Activated naive CD8-positive, alpha-beta T cell treated with anti-CD3 and anti-CD28 coated beads for 36 hours (primary cell): Measurements from ENCODE around the gene MAP1B. TPM values are rescaled to one million over a fixed set of nuclear protein-coding genes. Genes with fewer than 3 reads are reported as not detected.

ENCODE experiments used
- DNase-seq: peaks from one replicate; pipeline ENCODE4 v3.0.0; 2021
- H3K27ac Mint-ChIP-seq: one replicate; pipeline ENCODE4 v1.8.0; 2022; ENCODE audit warnings: mild to moderate bottlenecking, moderate library complexity, mixed read lengths
- H3K27me3 Mint-ChIP-seq: one replicate; pipeline ENCODE4 v1.8.0; 2022; ENCODE audit warnings: mild to moderate bottlenecking, mixed read lengths
- H3K36me3 Mint-ChIP-seq: one replicate; pipeline ENCODE4 v1.8.0; 2021; ENCODE audit warnings: mild to moderate bottlenecking, mixed read lengths
- H3K4me1 Mint-ChIP-seq: one replicate; pipeline ENCODE4 v1.8.0; 2021; ENCODE audit warnings: mixed read lengths
- H3K4me3 Mint-ChIP-seq: one replicate; pipeline ENCODE4 v1.8.0; 2022; ENCODE audit warnings: mild to moderate bottlenecking, moderate library complexity, mixed read lengths
- H3K9me3 Mint-ChIP-seq: one replicate; pipeline ENCODE4 v1.8.0; 2022; ENCODE audit warnings: mixed read lengths
- total RNA-seq, 2 experiments: library from RNA; stranded (reverse); gene quantifications; one replicate each; pipeline ENCODE4 v1.2.3, GENCODE V29; 2021

MAP1B gene
- under 1 TPM; 0.10 to 0.27 TPM for total RNA-seq

- Mint-ChIP-seq H3K9me3 (no peaks in the 10 kb centered on the region), H3K4me3 (peak within 1 kb of the TSS; percentile 61), H3K27me3 (peaks cover 72% of the 10 kb centered on the region), H3K4me1 (peaks cover 4% of the 10 kb centered on the region), H3K27ac (no peak within 1 kb of the TSS), H3K36me3 (no peaks in the 10 kb centered on the region)
- DNase-seq: peak; percentile 1
These were observed at the start of gene MAP1B for GRCh38 chr5:72107131-72107900. MAP1B (plus strand) TSS chr5:72107475; CDS start chr5:72107532, 57 bp downstream.

- Mint-ChIP-seq H3K9me3 (no peaks in the 10 kb centered on the region), H3K27ac (no peak overlapping the region), H3K36me3 (no peaks in the 10 kb centered on the region), H3K4me1 (no peaks in the 10 kb centered on the region), H3K27me3 (peaks cover 8% of the 10 kb centered on the region), H3K4me3 (no peak overlapping the region)
- no peak for DNase-seq
These were observed 49.5 kb upstream of the MAP1B start for GRCh38 chr5:72057816-72058215.

DNA sequence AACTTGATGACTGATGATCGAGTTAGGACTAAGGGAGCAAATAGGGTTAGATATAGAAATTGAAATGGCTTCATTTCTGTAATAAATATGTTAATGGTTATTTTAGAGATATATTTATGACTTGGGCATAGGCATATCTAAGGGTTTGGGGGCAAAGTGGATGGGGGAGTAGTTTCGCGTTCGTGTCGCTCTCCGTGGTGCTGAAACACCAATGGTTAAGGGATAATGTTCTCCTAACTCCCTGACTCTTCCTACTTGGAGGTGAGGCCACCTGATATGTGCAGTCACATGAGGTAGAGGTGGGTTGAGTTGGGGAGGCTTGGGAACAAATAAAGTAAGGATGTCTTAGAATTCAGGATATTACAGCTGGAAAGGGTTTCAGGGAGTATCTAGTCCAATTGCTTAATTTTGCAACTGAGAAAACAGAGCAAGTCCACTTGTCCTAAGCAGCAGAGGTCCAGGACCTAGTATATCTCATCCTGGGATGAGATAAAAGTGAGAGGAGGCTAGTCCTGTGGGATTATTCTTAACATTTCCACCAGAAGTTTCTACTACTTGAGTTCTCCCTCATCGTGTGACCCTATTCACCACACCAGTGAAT is 44.0 kb upstream of the MAP1B start:
- H3K27me3 Mint-ChIP-seq: peaks cover 14% of the 10 kb centered on the region
- H3K27ac Mint-ChIP-seq: no peak overlapping the region
- H3K4me3 Mint-ChIP-seq: no peak overlapping the region
- H3K36me3 Mint-ChIP-seq: no peaks in the 10 kb centered on the region
- H3K4me1 Mint-ChIP-seq: no peaks in the 10 kb centered on the region
- DNase-seq: peak; percentile 3
- no peaks in the 10 kb centered on the region for H3K9me3 Mint-ChIP-seq

DNA sequence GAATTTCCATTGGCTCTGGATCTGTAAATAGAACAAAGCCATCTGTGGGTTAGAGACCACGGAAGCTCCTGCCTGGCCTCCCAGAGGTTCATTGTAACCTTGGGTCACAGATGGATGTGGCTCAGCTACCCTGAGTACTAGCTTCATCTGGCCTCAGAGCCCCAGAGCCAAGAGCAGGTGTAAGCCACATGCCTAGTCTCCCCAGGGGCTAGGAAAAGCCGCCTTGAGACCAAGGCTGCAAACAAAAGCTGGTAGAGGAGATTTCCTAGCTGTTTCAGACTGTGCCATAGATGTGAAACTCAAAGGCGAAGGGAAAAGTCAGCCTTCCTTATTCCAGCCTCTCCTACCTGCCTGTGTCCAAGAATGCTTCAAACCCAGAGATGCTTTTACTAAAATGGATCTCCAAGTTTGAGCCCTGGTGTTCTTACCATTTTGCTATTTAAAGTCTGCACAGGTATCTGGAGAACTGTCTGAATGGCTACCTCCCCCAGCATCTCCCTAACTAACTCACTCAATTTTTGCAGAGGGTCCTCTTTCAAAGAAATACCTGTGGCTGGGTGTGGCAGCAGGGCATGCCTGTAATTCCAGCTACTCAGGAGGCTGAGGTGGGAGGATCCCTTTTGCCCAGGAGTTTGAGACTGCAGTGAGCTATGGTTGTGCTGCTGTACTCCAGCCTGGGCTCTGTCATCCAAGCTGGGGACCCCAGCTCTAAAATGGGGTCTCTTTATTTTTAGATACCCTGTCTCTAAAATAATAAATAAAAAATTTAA is 42.3 kb upstream of the MAP1B start:
- H3K27ac Mint-ChIP-seq: no peak overlapping the region
- peaks cover 9% of the 10 kb centered on the region for H3K27me3 Mint-ChIP-seq
- H3K9me3 Mint-ChIP-seq: no peaks in the 10 kb centered on the region
- H3K36me3 Mint-ChIP-seq: no peaks in the 10 kb centered on the region
- no peaks in the 10 kb centered on the region for H3K4me1 Mint-ChIP-seq
- no peak overlapping the region for H3K4me3 Mint-ChIP-seq
- DNase-seq: no peak

GRCh38 chr5:72065751-72066255 is 41.5 kb upstream of the MAP1B start:
- Mint-ChIP-seq H3K4me3 (no peak overlapping the region), H3K27me3 (peaks cover 13% of the 10 kb centered on the region), H3K9me3 (no peaks in the 10 kb centered on the region), H3K36me3 (no peaks in the 10 kb centered on the region), H3K4me1 (no peaks in the 10 kb centered on the region), H3K27ac (no peak overlapping the region)
- DNase-seq: no peak

DNA sequence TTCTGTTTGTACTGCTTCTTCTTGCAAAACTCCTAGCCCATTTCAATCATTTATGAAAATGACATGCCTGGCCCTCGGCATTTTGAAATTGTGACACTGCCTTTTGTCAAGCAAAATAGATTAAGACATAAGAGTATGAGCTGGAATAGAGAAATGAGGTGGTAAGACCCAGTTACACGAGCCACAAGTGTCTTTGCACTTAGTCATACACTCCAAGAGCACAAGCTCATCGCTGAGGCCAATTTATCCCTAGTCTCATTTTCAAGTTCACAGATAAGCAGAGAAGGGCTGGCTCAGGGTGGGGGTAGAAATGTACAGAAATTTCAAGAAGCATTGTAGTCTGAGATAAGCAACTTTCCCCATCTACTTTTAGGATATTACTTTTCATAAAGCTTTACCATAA is 40.6 kb upstream of the MAP1B start:
- Mint-ChIP-seq H3K27me3 (peaks cover 13% of the 10 kb centered on the region), H3K4me3 (no peak overlapping the region)
- DNase-seq: no peak

DNA sequence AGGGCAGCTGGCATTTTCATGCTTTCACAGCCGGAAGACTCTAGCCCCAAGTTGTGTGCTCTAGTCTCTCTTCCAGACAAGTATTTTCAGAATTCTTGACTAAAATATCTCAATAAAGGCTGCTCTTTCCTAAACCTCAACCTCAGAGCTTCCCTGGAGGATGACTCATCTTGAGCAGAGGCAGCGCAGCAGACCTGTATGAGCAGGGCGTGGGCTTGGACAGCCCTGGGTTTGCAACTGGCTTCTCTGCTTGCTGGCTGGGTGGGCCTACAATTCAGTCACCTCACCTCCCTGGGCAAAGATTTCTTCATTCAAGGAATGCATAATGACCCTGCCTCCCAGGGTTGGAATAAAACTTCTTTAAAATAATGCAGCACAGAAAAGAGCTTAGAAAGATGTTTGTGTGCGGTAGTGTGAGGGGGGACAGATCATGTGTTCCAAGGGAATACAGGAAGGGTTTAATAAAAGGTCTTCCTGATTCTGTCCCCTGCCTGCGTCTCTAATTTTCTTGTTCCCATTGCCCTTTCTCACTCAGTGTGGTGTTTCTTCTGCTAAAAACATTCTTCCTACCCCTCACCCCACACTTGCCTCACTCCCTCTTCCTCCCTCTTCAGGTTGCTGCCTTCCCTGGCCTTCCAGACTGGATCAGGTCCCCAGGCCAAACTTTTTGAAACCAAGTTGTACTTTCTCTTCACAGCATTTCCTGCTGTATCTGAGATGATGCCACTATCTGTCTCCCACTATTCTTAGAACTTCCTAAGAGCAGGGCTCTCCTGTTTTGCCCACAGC is 39.4 kb upstream of the MAP1B start:
- no peaks in the 10 kb centered on the region for H3K9me3 Mint-ChIP-seq
- no peak for DNase-seq
- H3K4me1 Mint-ChIP-seq: no peaks in the 10 kb centered on the region
- H3K27ac Mint-ChIP-seq: no peak overlapping the region
- no peak overlapping the region for H3K4me3 Mint-ChIP-seq
- no peaks in the 10 kb centered on the region for H3K36me3 Mint-ChIP-seq
- H3K27me3 Mint-ChIP-seq: peaks cover 13% of the 10 kb centered on the region

More for the DNA sequence above, 40.6 kb upstream of the MAP1B start:
- Mint-ChIP-seq H3K4me1 (no peaks in the 10 kb centered on the region), H3K27ac (no peak overlapping the region), H3K36me3 (no peaks in the 10 kb centered on the region), H3K9me3 (no peaks in the 10 kb centered on the region)

GRCh38 chr5:72070529-72070928 is 36.7 kb upstream of the MAP1B start:
- H3K36me3 Mint-ChIP-seq: no peaks in the 10 kb centered on the region
- no peak for DNase-seq
- no peaks in the 10 kb centered on the region for H3K4me1 Mint-ChIP-seq
- H3K4me3 Mint-ChIP-seq: no peak overlapping the region
- no peaks in the 10 kb centered on the region for H3K9me3 Mint-ChIP-seq
- H3K27me3 Mint-ChIP-seq: peaks cover 10% of the 10 kb centered on the region
- H3K27ac Mint-ChIP-seq: no peak overlapping the region

- no peaks in the 10 kb centered on the region for H3K4me1 Mint-ChIP-seq
- no peak overlapping the region for H3K27ac Mint-ChIP-seq
- H3K36me3 Mint-ChIP-seq: no peaks in the 10 kb centered on the region
- H3K27me3 Mint-ChIP-seq: peaks cover 4% of the 10 kb centered on the region
- no peaks in the 10 kb centered on the region for H3K9me3 Mint-ChIP-seq
- no peak overlapping the region for H3K4me3 Mint-ChIP-seq
- DNase-seq: no peak
These were observed 35.4 kb upstream of the MAP1B start for GRCh38 chr5:72071906-72072305.

- DNase-seq: no peak
- peaks cover 16% of the 10 kb centered on the region for H3K27me3 Mint-ChIP-seq
- no peaks in the 10 kb centered on the region for H3K4me1 Mint-ChIP-seq
- H3K4me3 Mint-ChIP-seq: no peak overlapping the region
- H3K36me3 Mint-ChIP-seq: no peaks in the 10 kb centered on the region
- no peaks in the 10 kb centered on the region for H3K9me3 Mint-ChIP-seq
- no peak overlapping the region for H3K27ac Mint-ChIP-seq
These were observed 33.0 kb upstream of the MAP1B start for GRCh38 chr5:72074251-72074650.

DNA sequence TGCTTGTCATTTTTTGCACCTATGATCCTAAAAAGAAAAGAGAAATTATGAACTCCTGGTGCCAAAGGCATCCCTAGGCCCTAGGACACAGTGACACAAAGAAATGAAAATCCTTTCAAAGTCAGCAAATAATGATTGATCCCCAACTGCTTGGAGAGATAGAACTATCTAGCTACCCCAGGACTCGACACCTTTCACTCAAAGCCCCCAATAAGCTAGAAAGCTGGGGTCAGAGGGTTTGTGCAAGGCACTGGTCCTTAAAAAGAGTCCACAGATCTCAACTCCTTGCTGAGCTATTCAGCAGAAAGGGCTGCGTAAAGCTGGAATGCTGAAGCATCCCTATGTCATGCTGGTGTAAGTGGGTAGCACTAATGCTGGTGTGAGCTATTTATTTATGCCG is 31.8 kb upstream of the MAP1B start:
- no peak overlapping the region for H3K27ac Mint-ChIP-seq
- H3K27me3 Mint-ChIP-seq: peaks cover 25% of the 10 kb centered on the region
- no peak overlapping the region for H3K4me3 Mint-ChIP-seq
- no peaks in the 10 kb centered on the region for H3K4me1 Mint-ChIP-seq
- H3K9me3 Mint-ChIP-seq: no peaks in the 10 kb centered on the region
- DNase-seq: no peak
- no peaks in the 10 kb centered on the region for H3K36me3 Mint-ChIP-seq

GRCh38 chr5:72076621-72077300 is 30.5 kb upstream of the MAP1B start:
- Mint-ChIP-seq H3K9me3 (no peaks in the 10 kb centered on the region), H3K36me3 (no peaks in the 10 kb centered on the region), H3K4me1 (no peaks in the 10 kb centered on the region), H3K27ac (no peak overlapping the region), H3K27me3 (peaks cover 26% of the 10 kb centered on the region), H3K4me3 (no peak overlapping the region)
- no peak for DNase-seq

- no peak for DNase-seq
- Mint-ChIP-seq H3K4me3 (no peak overlapping the region), H3K9me3 (no peaks in the 10 kb centered on the region), H3K27ac (no peak overlapping the region), H3K27me3 (peaks cover 31% of the 10 kb centered on the region), H3K4me1 (no peaks in the 10 kb centered on the region), H3K36me3 (no peaks in the 10 kb centered on the region)
These were observed 29.9 kb upstream of the MAP1B start for GRCh38 chr5:72077390-72077789.

DNA sequence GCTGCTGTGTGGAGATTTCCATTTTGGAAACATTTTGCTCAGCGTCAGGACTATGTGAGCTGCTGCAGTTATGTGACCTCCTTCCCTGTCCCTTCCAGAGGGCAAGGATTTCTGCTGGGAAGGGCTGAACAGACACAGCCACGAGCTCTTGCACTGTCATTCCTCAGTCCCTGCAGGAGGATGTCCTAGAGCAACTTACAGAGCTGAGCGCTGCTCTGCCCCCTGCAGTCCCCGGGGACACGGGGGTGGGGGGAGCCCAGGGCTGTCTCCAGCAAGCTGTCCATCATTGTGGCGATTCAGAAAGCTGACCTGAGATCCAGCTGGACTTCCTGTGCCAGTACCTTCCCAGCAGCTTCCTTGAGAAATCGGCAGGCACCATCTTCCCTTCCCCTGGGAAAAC is 28.0 kb upstream of the MAP1B start:
- Mint-ChIP-seq H3K36me3 (no peaks in the 10 kb centered on the region), H3K27me3 (peaks cover 41% of the 10 kb centered on the region), H3K9me3 (no peaks in the 10 kb centered on the region), H3K4me1 (no peaks in the 10 kb centered on the region), H3K27ac (no peak overlapping the region), H3K4me3 (no peak overlapping the region)
- DNase-seq: no peak
